OCI-LY1 (cell line): Measurements from ENCODE around the gene ATP11B.

Experiments
- EZH2 ChIP-seq: fragments of 200-600 bp; sonication (generic), shearing (Covaris generic); IDR thresholded peaks from 2 replicates; pipeline ENCODE4 v1.8.0; 2017; ENCODE audit warnings: borderline replicate concordance, mixed run types, mild to moderate bottlenecking, antibody characterized with exemption, low read length, moderate library complexity, mixed read lengths
- TF ChIP-seq, protein P1 (sequence below): fragments of 200-600 bp; sonication (generic), shearing (Covaris generic); IDR thresholded peaks from 2 replicates; pipeline ENCODE4 v1.5.1; 2017; ENCODE audit warnings: mild to moderate bottlenecking, antibody characterized with exemption, low read length, moderate library complexity, mixed read lengths

GRCh38 chr3:182964179-182964578 lies 170.9 kb downstream of the ATP11B start:
- TF ChIP-seq, protein P1, sequence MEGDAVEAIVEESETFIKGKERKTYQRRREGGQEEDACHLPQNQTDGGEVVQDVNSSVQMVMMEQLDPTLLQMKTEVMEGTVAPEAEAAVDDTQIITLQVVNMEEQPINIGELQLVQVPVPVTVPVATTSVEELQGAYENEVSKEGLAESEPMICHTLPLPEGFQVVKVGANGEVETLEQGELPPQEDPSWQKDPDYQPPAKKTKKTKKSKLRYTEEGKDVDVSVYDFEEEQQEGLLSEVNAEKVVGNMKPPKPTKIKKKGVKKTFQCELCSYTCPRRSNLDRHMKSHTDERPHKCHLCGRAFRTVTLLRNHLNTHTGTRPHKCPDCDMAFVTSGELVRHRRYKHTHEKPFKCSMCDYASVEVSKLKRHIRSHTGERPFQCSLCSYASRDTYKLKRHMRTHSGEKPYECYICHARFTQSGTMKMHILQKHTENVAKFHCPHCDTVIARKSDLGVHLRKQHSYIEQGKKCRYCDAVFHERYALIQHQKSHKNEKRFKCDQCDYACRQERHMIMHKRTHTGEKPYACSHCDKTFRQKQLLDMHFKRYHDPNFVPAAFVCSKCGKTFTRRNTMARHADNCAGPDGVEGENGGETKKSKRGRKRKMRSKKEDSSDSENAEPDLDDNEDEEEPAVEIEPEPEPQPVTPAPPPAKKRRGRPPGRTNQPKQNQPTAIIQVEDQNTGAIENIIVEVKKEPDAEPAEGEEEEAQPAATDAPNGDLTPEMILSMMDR = no peak
- no peak for TF ChIP-seq EZH2
